ENCODE results near the gene HIGD1A.

Gene HIGD1A

DNA sequence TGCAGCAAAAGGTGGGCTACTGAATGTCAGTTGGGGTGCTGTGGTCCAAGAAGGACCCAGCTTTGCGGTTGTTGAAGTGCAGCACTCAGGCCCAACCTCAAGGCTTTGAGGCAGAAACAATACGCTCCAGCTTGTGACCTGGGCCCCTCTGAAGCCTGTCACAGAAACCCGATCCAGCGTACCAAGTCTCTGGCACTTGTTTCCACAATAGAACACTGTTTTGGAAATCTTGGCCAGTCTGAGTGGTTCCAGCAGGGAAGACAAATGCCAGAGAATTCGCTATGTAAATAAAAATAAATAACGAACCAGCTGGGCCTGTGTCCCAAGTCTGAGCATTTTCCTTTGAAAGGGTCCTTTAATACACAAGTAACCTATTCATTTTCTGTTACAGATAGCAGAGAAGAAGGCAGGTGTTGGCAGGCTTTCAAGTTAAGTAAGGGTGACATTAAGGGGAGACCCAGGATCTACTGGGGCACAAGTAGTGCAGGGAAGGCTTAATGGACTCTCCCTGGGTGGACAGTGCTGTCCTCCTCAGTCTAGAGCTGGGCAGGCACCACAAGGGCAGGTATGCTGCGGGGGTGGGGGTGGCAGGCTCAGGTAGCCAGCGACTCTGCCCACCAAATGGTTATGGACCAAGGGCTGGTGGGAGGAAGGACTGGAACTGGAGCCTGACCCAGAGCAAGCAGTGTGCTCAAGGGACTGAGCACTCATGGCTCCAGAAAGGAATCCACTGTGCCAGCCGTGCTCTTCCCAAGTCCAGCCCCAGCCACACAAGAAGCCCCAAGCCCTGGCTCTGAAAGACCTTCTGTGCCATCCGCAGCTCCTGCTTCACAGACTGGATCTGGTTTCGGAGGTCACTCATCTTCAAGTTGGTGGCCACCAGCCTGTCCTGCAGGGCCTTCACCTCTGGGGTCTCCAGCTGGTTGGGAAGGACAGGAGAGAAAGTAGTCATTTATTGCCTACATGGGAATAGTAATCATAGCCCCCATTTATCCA, 57.5 kb downstream of the HIGD1A start:
- H3K9ac ChIP-seq (ENCODE audit: low read length), result no peak overlapping the region
- no peak overlapping the region for H3K4me3 ChIP-seq (ENCODE audit: low read length)
- no peaks in the 10 kb centered on the region for H3K9me3 ChIP-seq (replicated peaks; ENCODE audit: insufficient read depth, low read length)
- H3F3A ChIP-seq (ENCODE audit: insufficient read depth, low read length), result no peaks in the 10 kb centered on the region
- DNase-seq, result no peak
- H2AFZ ChIP-seq (ENCODE audit: low read length), result no peak overlapping the region
- no peak overlapping the region for H3K4me2 ChIP-seq (ENCODE audit: low read depth, low read length)
- H3K27me3 ChIP-seq (replicated peaks; ENCODE audit: insufficient read depth, low read length), result no peaks in the 10 kb centered on the region
- H3K9me2 ChIP-seq (replicated peaks; ENCODE audit: insufficient read depth, low read length), result no peaks in the 10 kb centered on the region
- TF ChIP-seq, protein P1, sequence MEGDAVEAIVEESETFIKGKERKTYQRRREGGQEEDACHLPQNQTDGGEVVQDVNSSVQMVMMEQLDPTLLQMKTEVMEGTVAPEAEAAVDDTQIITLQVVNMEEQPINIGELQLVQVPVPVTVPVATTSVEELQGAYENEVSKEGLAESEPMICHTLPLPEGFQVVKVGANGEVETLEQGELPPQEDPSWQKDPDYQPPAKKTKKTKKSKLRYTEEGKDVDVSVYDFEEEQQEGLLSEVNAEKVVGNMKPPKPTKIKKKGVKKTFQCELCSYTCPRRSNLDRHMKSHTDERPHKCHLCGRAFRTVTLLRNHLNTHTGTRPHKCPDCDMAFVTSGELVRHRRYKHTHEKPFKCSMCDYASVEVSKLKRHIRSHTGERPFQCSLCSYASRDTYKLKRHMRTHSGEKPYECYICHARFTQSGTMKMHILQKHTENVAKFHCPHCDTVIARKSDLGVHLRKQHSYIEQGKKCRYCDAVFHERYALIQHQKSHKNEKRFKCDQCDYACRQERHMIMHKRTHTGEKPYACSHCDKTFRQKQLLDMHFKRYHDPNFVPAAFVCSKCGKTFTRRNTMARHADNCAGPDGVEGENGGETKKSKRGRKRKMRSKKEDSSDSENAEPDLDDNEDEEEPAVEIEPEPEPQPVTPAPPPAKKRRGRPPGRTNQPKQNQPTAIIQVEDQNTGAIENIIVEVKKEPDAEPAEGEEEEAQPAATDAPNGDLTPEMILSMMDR (IDR thresholded peaks at IDR 0.05; ENCODE audit: low read length), result no peak
- no peak for TF ChIP-seq EZH2phosphoT487 (IDR thresholded peaks at IDR 0.05; ENCODE audit: low read length)
- no peak for TF ChIP-seq EZH2 (optimal IDR thresholded peaks at IDR 0.05; ENCODE audit: low read depth, low read length)
- H3K27ac ChIP-seq (ENCODE audit: low read length), result no peak overlapping the region
- H4K20me1 ChIP-seq (ENCODE audit: insufficient read depth, low read length), result no peaks in the 10 kb centered on the region
- no peaks in the 10 kb centered on the region for H3K79me2 ChIP-seq (ENCODE audit: low read length)
- no peaks in the 10 kb centered on the region for H3K36me3 ChIP-seq (replicated peaks; ENCODE audit: insufficient read depth, low read length)
- H3K4me1 ChIP-seq (ENCODE audit: low read length), result no peaks in the 10 kb centered on the region

DNA sequence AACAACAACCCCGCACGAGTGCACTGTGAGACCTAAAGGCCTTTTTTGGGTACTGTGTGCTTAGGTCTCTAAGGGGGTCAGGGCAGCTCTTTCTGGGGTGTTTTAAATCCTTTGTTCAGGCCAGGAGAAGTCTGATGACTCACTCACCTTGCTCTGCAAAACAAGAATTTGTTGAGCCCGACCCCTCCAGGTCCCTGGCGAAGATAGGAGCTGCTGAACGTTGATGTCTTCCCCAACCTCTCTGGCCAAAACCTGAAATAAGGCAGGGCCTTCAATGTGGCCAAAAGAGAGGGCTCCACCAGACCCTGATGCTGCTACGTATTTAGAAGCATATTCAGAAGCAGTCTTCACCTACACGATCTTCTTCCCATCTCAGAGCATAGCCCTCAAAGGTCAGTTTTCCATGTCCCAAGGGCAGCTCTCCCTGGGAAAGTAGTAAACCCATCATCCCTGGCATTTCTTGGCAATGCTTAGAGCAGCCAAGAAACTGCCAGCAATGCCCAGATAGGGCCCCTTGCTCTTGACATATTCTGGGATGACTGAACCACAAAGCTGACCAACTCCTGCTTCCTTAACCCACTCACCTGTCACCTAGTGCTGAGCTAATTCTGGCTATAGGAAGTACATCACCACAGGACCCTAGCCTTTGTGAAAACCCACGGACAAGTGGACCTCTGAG, 58.4 kb downstream of the HIGD1A start:
- no peak overlapping the region for H2AFZ ChIP-seq (ENCODE audit: low read length)
- no peak overlapping the region for H3K27ac ChIP-seq (ENCODE audit: low read length)
- H4K20me1 ChIP-seq (ENCODE audit: insufficient read depth, low read length), result no peaks in the 10 kb centered on the region
- H3K9me2 ChIP-seq (replicated peaks; ENCODE audit: insufficient read depth, low read length), result no peaks in the 10 kb centered on the region
- no peak overlapping the region for H3K4me2 ChIP-seq (ENCODE audit: low read depth, low read length)
- TF ChIP-seq, protein P1 (IDR thresholded peaks at IDR 0.05; ENCODE audit: low read length), result no peak
- TF ChIP-seq EZH2phosphoT487 (IDR thresholded peaks at IDR 0.05; ENCODE audit: low read length) (no peak), EZH2 (optimal IDR thresholded peaks at IDR 0.05; ENCODE audit: low read depth, low read length) (no peak)
- H3K4me1 ChIP-seq (ENCODE audit: low read length), result no peaks in the 10 kb centered on the region
- H3K4me3 ChIP-seq (ENCODE audit: low read length), result no peak overlapping the region
- no peaks in the 10 kb centered on the region for H3F3A ChIP-seq (ENCODE audit: insufficient read depth, low read length)
- no peaks in the 10 kb centered on the region for H3K27me3 ChIP-seq (replicated peaks; ENCODE audit: insufficient read depth, low read length)
- H3K36me3 ChIP-seq (replicated peaks; ENCODE audit: insufficient read depth, low read length), result no peaks in the 10 kb centered on the region
- H3K9ac ChIP-seq (ENCODE audit: low read length), result no peak overlapping the region
- H3K9me3 ChIP-seq (replicated peaks; ENCODE audit: insufficient read depth, low read length), result no peaks in the 10 kb centered on the region
- no peak for DNase-seq
- H3K79me2 ChIP-seq (ENCODE audit: low read length), result no peaks in the 10 kb centered on the region

DNA sequence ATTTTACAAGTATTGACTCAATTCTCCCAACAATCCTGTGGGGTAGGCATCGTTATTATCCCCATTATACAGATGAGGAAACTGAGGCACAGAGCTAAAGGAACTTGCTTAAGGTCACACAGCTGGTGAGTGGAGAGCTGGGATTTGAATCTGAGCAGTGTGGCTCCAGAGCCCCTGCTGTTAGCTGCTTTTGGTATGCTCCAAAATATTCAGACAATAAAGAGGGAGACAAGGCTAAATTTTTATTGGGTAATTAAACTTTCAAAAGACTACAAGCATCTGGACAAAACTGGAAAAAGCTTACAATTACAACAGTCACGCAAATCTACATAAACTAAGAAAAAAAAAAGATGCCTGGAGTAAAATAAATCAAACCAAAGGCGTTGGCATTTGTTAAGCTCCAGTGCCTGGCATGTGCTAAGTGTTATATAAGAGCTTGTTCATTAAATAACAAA, 59.0 kb downstream of the HIGD1A start:
- TF ChIP-seq EZH2phosphoT487 (IDR thresholded peaks at IDR 0.05; ENCODE audit: low read length) (no peak), EZH2 (optimal IDR thresholded peaks at IDR 0.05; ENCODE audit: low read depth, low read length) (no peak)
- TF ChIP-seq, protein P1 (IDR thresholded peaks at IDR 0.05; ENCODE audit: low read length), result no peak
- H3F3A ChIP-seq (ENCODE audit: insufficient read depth, low read length), result no peaks in the 10 kb centered on the region
- no peak for DNase-seq
- H2AFZ ChIP-seq (ENCODE audit: low read length), result no peak overlapping the region
- H3K79me2 ChIP-seq (ENCODE audit: low read length), result no peaks in the 10 kb centered on the region
- H3K27me3 ChIP-seq (replicated peaks; ENCODE audit: insufficient read depth, low read length), result no peaks in the 10 kb centered on the region
- no peaks in the 10 kb centered on the region for H3K36me3 ChIP-seq (replicated peaks; ENCODE audit: insufficient read depth, low read length)
- no peak overlapping the region for H3K4me3 ChIP-seq (ENCODE audit: low read length)
- no peaks in the 10 kb centered on the region for H3K9me2 ChIP-seq (replicated peaks; ENCODE audit: insufficient read depth, low read length)
- H3K27ac ChIP-seq (ENCODE audit: low read length), result no peak overlapping the region
- no peaks in the 10 kb centered on the region for H4K20me1 ChIP-seq (ENCODE audit: insufficient read depth, low read length)
- H3K9ac ChIP-seq (ENCODE audit: low read length), result no peak overlapping the region
- no peak overlapping the region for H3K4me2 ChIP-seq (ENCODE audit: low read depth, low read length)
- H3K4me1 ChIP-seq (ENCODE audit: low read length), result no peaks in the 10 kb centered on the region
- H3K9me3 ChIP-seq (replicated peaks; ENCODE audit: insufficient read depth, low read length), result no peaks in the 10 kb centered on the region

All from MM.1S (cell line).